Testis (tissue), 3 donors: ENCODE results near the gene WDR91. TPM values are rescaled to one million over a fixed set of nuclear protein-coding genes. Genes with fewer than 3 reads are reported as not detected.

ENCODE experiments used
- DNase-seq: peaks from one replicate; pipeline ENCODE4 v3.0.0-alpha.2; 2019
- H3K27ac ChIP-seq, 2 donors: fragments of 200-600 bp; sonication (generic); one replicate each; pipeline ENCODE4 v1.5.1; 2019
- H3K27me3 ChIP-seq: fragments of 200-600 bp; sonication (generic); one replicate; pipeline ENCODE4 v1.5.1; 2019
- H3K36me3 ChIP-seq: fragments of 200-600 bp; sonication (generic); one replicate; pipeline ENCODE4 v1.5.1; 2017; ENCODE audit warnings: low read depth; ENCODE audit errors: missing control alignments
- H3K4me1 ChIP-seq: fragments of 200-600 bp; sonication (generic); one replicate; pipeline ENCODE4 v1.5.1; 2019
- H3K4me3 ChIP-seq, 2 donors: fragments of 200-600 bp; sonication (generic); one replicate each; pipeline ENCODE4 v1.5.1; 2017 to 2019
- H3K9me3 ChIP-seq: fragments of 200-600 bp; sonication (generic); one replicate; pipeline ENCODE4 v1.5.1; 2017
- POLR2A ChIP-seq: fragments of 450-650 bp; IDR thresholded peaks from one replicate; pipeline ENCODE4 v1.6.1; 2017; ENCODE audit warnings: antibody characterized with exemption, mild to moderate bottlenecking, moderate library complexity
- WGBS, 2 donors: methylation state at CpG; one replicate each; pipeline ENCODE4 v1.1.5; 2018; 5-methylcytosine and 5-hydroxymethylcytosine counted together
- intact Hi-C: fragments of 100-400 bp; cut with DNase I; formaldehyde crosslinking; loops from one replicate; pipeline ENCODE4 v1.15.1; 2023; ENCODE audit warnings: low total_unique reads
- polyA plus RNA-seq: library from polyadenylated mRNA; stranded (reverse); fragments of 350-450 nt; fragmentation: Illumina TruSeq; extraction: RNeasy Lipid Tissue Mini Kit (QIAGEN cat#74804); gene quantifications from one replicate; pipeline ENCODE4 v1.2.3, GENCODE V29; 2014; ENCODE audit warnings: low read depth, low replicate concordance; ENCODE audit not compliant: insufficient read depth
- total RNA-seq, 2 donors: library from RNA; depleted of rRNA; stranded (reverse); fragments of >200 nt; gene quantifications; one replicate each; pipeline ENCODE4 v1.2.3, GENCODE V29; 2016
- TF ChIP-seq, protein P1 (sequence below), 3 experiments: fragments of 450-650 bp in 2 of 3; fragments of 200-600 bp in 1 of 3; sonication (generic) in 1 of 3; IDR thresholded peaks; one replicate each; pipeline ENCODE4 v1.5.1; 2016 to 2019; ENCODE audit warnings: antibody characterized with exemption in 3 of 3, mild to moderate bottlenecking in 2 of 3, moderate library complexity in 1 of 3

The WDR91 gene
- total and polyA plus RNA-seq, 3 donors from 2014 or later: 23.8 to 46.6 (median 29.5) TPM

GRCh38 chr7:135204876-135205275 is 6.5 kb downstream of the WDR91 start:
- no peak for TF ChIP-seq POLR2A
- TF ChIP-seq, protein P1, sequence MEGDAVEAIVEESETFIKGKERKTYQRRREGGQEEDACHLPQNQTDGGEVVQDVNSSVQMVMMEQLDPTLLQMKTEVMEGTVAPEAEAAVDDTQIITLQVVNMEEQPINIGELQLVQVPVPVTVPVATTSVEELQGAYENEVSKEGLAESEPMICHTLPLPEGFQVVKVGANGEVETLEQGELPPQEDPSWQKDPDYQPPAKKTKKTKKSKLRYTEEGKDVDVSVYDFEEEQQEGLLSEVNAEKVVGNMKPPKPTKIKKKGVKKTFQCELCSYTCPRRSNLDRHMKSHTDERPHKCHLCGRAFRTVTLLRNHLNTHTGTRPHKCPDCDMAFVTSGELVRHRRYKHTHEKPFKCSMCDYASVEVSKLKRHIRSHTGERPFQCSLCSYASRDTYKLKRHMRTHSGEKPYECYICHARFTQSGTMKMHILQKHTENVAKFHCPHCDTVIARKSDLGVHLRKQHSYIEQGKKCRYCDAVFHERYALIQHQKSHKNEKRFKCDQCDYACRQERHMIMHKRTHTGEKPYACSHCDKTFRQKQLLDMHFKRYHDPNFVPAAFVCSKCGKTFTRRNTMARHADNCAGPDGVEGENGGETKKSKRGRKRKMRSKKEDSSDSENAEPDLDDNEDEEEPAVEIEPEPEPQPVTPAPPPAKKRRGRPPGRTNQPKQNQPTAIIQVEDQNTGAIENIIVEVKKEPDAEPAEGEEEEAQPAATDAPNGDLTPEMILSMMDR (IDR thresholded peaks at IDR 0.05): no peak
- no peaks in the 10 kb centered on the region for H3K36me3 ChIP-seq
- no peak overlapping the region for H3K4me3 ChIP-seq
- no peaks in the 10 kb centered on the region for H3K9me3 ChIP-seq
- no peak for DNase-seq
- WGBS, 2 donors: 74 to 82% methylated on average over 5 of the region's 5 CpGs
- intact Hi-C loops: no loop called here
- H3K4me1 ChIP-seq: peaks cover 8% of the 10 kb centered on the region
- no peaks in the 10 kb centered on the region for H3K27me3 ChIP-seq
- no peak overlapping the region for H3K27ac ChIP-seq

- intact Hi-C loops: no loop called here
- Histone ChIP-seq H3K27ac (peak overlapping the region in 1 of 2 donors; percentile 17), H3K9me3 (no peaks in the 10 kb centered on the region), H3K36me3 (no peaks in the 10 kb centered on the region), H3K27me3 (no peaks in the 10 kb centered on the region), H3K4me3 (no peak overlapping the region), H3K4me1 (peaks cover 8% of the 10 kb centered on the region)
- TF ChIP-seq POLR2A: no peak
- TF ChIP-seq, protein P1 (IDR thresholded peaks at IDR 0.05): no peak
- WGBS, 2 donors: 73 to 75% methylated on average over 6 of the region's 6 CpGs
- no peak for DNase-seq
Measured at GRCh38 chr7:135204341-135204749, 7.0 kb downstream of the WDR91 start.

DNA sequence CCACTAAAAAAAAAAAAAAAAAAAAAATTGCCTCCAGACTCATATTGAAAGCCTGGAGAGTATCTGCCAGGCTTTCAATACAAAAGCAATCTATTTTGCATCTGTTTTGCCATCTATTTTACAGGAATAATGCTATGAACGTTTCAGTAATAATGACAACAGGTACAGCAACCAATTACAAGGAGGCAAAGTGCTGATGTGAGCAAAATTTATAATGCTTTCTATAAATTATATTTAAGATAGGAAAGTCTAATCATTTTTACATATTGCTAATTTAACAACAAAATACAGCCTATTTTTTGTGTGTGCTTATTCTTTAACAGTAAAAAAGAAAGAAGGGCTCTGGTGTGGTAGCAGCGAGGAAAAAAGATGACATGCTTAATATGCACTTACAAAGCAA is 10.0 kb downstream of the WDR91 start:
- Histone ChIP-seq H3K4me1 (no peaks in the 10 kb centered on the region), H3K27me3 (no peaks in the 10 kb centered on the region), H3K9me3 (no peaks in the 10 kb centered on the region), H3K27ac (no peak overlapping the region), H3K4me3 (no peak overlapping the region), H3K36me3 (no peaks in the 10 kb centered on the region)
- TF ChIP-seq, protein P1 (IDR thresholded peaks at IDR 0.05): no peak
- no peak for TF ChIP-seq POLR2A
- no peak for DNase-seq
- 73 to 91% methylated on average over 2 of the region's 2 CpGs for WGBS, 2 donors
- intact Hi-C loops: no loop called here

DNA sequence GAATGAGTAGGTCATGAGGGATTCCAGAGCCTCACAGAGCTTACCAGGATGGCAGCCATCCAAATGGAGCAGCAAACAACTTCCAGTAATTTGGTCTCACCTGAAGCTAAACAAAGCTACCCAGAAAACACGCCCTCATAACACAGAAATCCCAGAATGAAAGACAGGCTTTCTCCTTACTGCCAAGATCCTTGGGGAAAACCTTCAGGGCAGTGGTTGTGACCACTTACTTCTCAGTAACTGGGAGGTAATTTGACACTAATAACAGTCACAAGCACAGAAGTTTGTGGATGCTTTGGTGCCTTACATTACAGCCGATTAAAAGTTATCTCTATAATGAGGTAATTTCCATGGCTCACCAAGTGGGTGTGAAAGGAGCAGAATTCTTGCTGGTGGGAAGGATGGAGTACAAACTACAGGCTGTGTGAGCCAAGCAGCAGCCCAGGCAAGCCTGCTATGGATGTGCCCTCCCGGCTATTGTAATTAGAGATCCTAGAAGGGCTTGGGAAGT is 10.4 kb downstream of the WDR91 start:
- TF ChIP-seq, protein P1 (IDR thresholded peaks at IDR 0.05): no peak
- TF ChIP-seq POLR2A: no peak
- H3K4me3 ChIP-seq: no peak overlapping the region
- no peak overlapping the region for H3K27ac ChIP-seq
- no peaks in the 10 kb centered on the region for H3K4me1 ChIP-seq
- no peaks in the 10 kb centered on the region for H3K9me3 ChIP-seq
- no peaks in the 10 kb centered on the region for H3K27me3 ChIP-seq
- intact Hi-C loops: no loop called here
- no peaks in the 10 kb centered on the region for H3K36me3 ChIP-seq
- 64 to 71% methylated on average over 3 of the region's 3 CpGs for WGBS, 2 donors
- no peak for DNase-seq

GRCh38 chr7:135199439-135199838 is 11.9 kb downstream of the WDR91 start:
- no peaks in the 10 kb centered on the region for H3K27me3 ChIP-seq
- no peak overlapping the region for H3K4me3 ChIP-seq
- intact Hi-C loops: no loop called here
- DNase-seq: no peak
- H3K4me1 ChIP-seq: no peaks in the 10 kb centered on the region
- whole genome bisulfite sequencing, 2 donors: 90 to 97% methylated on average over 4 of the region's 4 CpGs
- TF ChIP-seq POLR2A: no peak
- TF ChIP-seq, protein P1 (IDR thresholded peaks at IDR 0.05): no peak
- no peak overlapping the region for H3K27ac ChIP-seq
- H3K36me3 ChIP-seq: no peaks in the 10 kb centered on the region
- H3K9me3 ChIP-seq: no peaks in the 10 kb centered on the region
